MM.1S (cell line): Measurements from ENCODE around the gene AADACL2.

Experiments
- DNase-seq: peaks from one replicate; pipeline ENCODE4 v3.0.0-alpha.2; 2015
- H2AFZ ChIP-seq: fragments of 300-600 bp; sonication (generic); 2 replicates; pipeline ENCODE4 v1.6.0; 2016; ENCODE audit warnings: antibody characterized with exemption, low read length
- H3F3A ChIP-seq: fragments of 300-600 bp; sonication (generic); 2 replicates; pipeline ENCODE4 v1.6.1; 2016; ENCODE audit warnings: mild to moderate bottlenecking, antibody characterized with exemption, low read length, moderate library complexity, mixed read lengths; ENCODE audit not compliant: insufficient read depth
- H3K27ac ChIP-seq: fragments of 300-600 bp; sonication (generic); 2 replicates; pipeline ENCODE4 v1.5.1; 2016; ENCODE audit warnings: mild to moderate bottlenecking, low read length
- H3K27me3 ChIP-seq: fragments of 300-600 bp; sonication (generic); replicated peaks from 2 replicates; pipeline ENCODE4 v1.6.0; 2016; ENCODE audit warnings: low read length; ENCODE audit not compliant: insufficient read depth
- H3K36me3 ChIP-seq: fragments of 300-600 bp; sonication (generic); replicated peaks from 2 replicates; pipeline ENCODE4 v1.6.1; 2016; ENCODE audit warnings: mild to moderate bottlenecking, low read length, mixed read lengths; ENCODE audit not compliant: insufficient read depth
- H3K4me1 ChIP-seq: fragments of 300-600 bp; sonication (generic); 2 replicates; pipeline ENCODE4 v1.6.1; 2016; ENCODE audit warnings: low read length, mixed read lengths
- H3K4me2 ChIP-seq: fragments of 300-600 bp; sonication (generic); 2 replicates; pipeline ENCODE4 v1.6.0; 2016; ENCODE audit warnings: low read depth, low read length
- H3K4me3 ChIP-seq: fragments of 300-600 bp; sonication (generic); 2 replicates; pipeline ENCODE4 v1.5.1; 2016; ENCODE audit warnings: low read length, mixed read lengths
- H3K79me2 ChIP-seq: fragments of 300-600 bp; sonication (generic); 2 replicates; pipeline ENCODE4 v1.6.1; 2016; ENCODE audit warnings: mixed run types, low read length, mixed read lengths
- H3K9ac ChIP-seq: fragments of 300-600 bp; sonication (generic); 2 replicates; pipeline ENCODE4 v1.6.1; 2016; ENCODE audit warnings: low read length, mixed read lengths
- H3K9me2 ChIP-seq: fragments of 300-600 bp; sonication (generic); replicated peaks from 2 replicates; pipeline ENCODE4 v1.6.1; 2016; ENCODE audit warnings: mild to moderate bottlenecking, low read length, mixed read lengths; ENCODE audit not compliant: insufficient read depth
- H3K9me3 ChIP-seq: fragments of 300-600 bp; sonication (generic); replicated peaks from 2 replicates; pipeline ENCODE4 v1.6.1; 2016; ENCODE audit warnings: mild to moderate bottlenecking, low read length, mixed read lengths; ENCODE audit not compliant: insufficient read depth
- H4K20me1 ChIP-seq: fragments of 300-600 bp; sonication (generic); 2 replicates; pipeline ENCODE4 v1.6.1; 2016; ENCODE audit warnings: mild to moderate bottlenecking, low read length, moderate library complexity, mixed read lengths; ENCODE audit not compliant: insufficient read depth
- CTCF ChIP-seq: fragments of 300-600 bp; sonication (generic); IDR thresholded peaks from 2 replicates; pipeline ENCODE4 v1.5.1; 2016; ENCODE audit warnings: antibody characterized with exemption, low read length, mixed read lengths
- EZH2 ChIP-seq: fragments of 300-600 bp; sonication (generic); optimal IDR thresholded peaks from 2 replicates; pipeline ENCODE3; 2017; ENCODE audit warnings: low read depth, mild to moderate bottlenecking, antibody characterized with exemption, low read length, mixed read lengths
- EZH2phosphoT487 ChIP-seq: fragments of 300-600 bp; sonication (generic); IDR thresholded peaks from 2 replicates; pipeline ENCODE4 v1.6.1; 2018; ENCODE audit warnings: antibody characterized with exemption, low read length

AADACL2 gene

GRCh38 chr3:151743855-151744254 is 10.1 kb downstream of the AADACL2 start:
- Histone ChIP-seq H3K27ac (no peak overlapping the region), H3K4me1 (no peaks in the 10 kb centered on the region), H3K36me3 (no peaks in the 10 kb centered on the region), H3K4me2 (no peak overlapping the region), H2AFZ (no peak overlapping the region), H3K9me2 (no peaks in the 10 kb centered on the region), H3K9me3 (no peaks in the 10 kb centered on the region), H3K27me3 (no peaks in the 10 kb centered on the region), H3K9ac (no peak overlapping the region), H3F3A (no peaks in the 10 kb centered on the region), H3K4me3 (no peak overlapping the region), H4K20me1 (no peaks in the 10 kb centered on the region), H3K79me2 (no peaks in the 10 kb centered on the region)
- DNase-seq: no peak
- TF ChIP-seq CTCF (no peak), EZH2phosphoT487 (no peak), EZH2 (no peak)

- H3K79me2 ChIP-seq: no peaks in the 10 kb centered on the region
- no peak overlapping the region for H3K4me2 ChIP-seq
- no peaks in the 10 kb centered on the region for H3K4me1 ChIP-seq
- H3K9me2 ChIP-seq: no peaks in the 10 kb centered on the region
- H3K4me3 ChIP-seq: no peak overlapping the region
- H3K27ac ChIP-seq: no peak overlapping the region
- no peaks in the 10 kb centered on the region for H4K20me1 ChIP-seq
- H3K9me3 ChIP-seq: no peaks in the 10 kb centered on the region; the same call in 1 of the 2 replicates
- H3K36me3 ChIP-seq: no peaks in the 10 kb centered on the region
- H3K27me3 ChIP-seq: no peaks in the 10 kb centered on the region
- no peak overlapping the region for H3K9ac ChIP-seq
- DNase-seq: no peak
- no peaks in the 10 kb centered on the region for H3F3A ChIP-seq
- no peak overlapping the region for H2AFZ ChIP-seq
- no peak for TF ChIP-seq EZH2
- TF ChIP-seq CTCF: no peak
- TF ChIP-seq EZH2phosphoT487: no peak
Measured at GRCh38 chr3:151750181-151750580, 16.5 kb downstream of the AADACL2 start.

GRCh38 chr3:151750678-151751077 is 17.0 kb downstream of the AADACL2 start:
- H3K27ac ChIP-seq: no peak overlapping the region
- no peak for DNase-seq
- no peak overlapping the region for H3K4me3 ChIP-seq
- no peaks in the 10 kb centered on the region for H4K20me1 ChIP-seq
- no peaks in the 10 kb centered on the region for H3F3A ChIP-seq
- no peaks in the 10 kb centered on the region; the same call in 1 of the 2 replicates for H3K9me3 ChIP-seq
- no peak overlapping the region for H3K9ac ChIP-seq
- no peak overlapping the region for H3K4me2 ChIP-seq
- no peak overlapping the region for H2AFZ ChIP-seq
- no peak for TF ChIP-seq EZH2
- TF ChIP-seq EZH2phosphoT487: no peak
- TF ChIP-seq CTCF: no peak
- no peaks in the 10 kb centered on the region for H3K9me2 ChIP-seq
- H3K27me3 ChIP-seq: no peaks in the 10 kb centered on the region
- H3K4me1 ChIP-seq: no peaks in the 10 kb centered on the region
- H3K36me3 ChIP-seq: no peaks in the 10 kb centered on the region
- H3K79me2 ChIP-seq: no peaks in the 10 kb centered on the region

GRCh38 chr3:151751161-151751560 is 17.4 kb downstream of the AADACL2 start:
- Histone ChIP-seq H3K4me3 (no peak overlapping the region), H3K27ac (no peak overlapping the region), H3K4me1 (no peaks in the 10 kb centered on the region), H3K9me2 (no peaks in the 10 kb centered on the region), H3F3A (no peaks in the 10 kb centered on the region), H3K9me3 (no peaks in the 10 kb centered on the region; the same call in 1 of the 2 replicates), H4K20me1 (no peaks in the 10 kb centered on the region), H3K79me2 (no peaks in the 10 kb centered on the region), H2AFZ (no peak overlapping the region), H3K36me3 (no peaks in the 10 kb centered on the region), H3K4me2 (no peak overlapping the region), H3K9ac (no peak overlapping the region), H3K27me3 (no peaks in the 10 kb centered on the region)
- TF ChIP-seq EZH2phosphoT487 (no peak), CTCF (no peak), EZH2 (no peak)
- no peak for DNase-seq
